GM21423 (cell line): ENCODE results near the gene ZNF385C.

ENCODE experiments used
- ATAC-seq: cut with Tn5 transposase; IDR thresholded peaks from one replicate; pipeline ENCODE4 v1.9.1; 2021; ENCODE audit warnings: mild to moderate bottlenecking, moderate library complexity; ENCODE audit not compliant: unreplicated experiment

ZNF385C gene

GRCh38 chr17:42001729-42002128 is 96.5 kb downstream of the ZNF385C start:
- ATAC-seq, result no peak

- ATAC-seq, result no peak
Observed at GRCh38 chr17:42000413-42001133, 97.7 kb downstream of the ZNF385C start.

- ATAC-seq, result no peak
Observed at GRCh38 chr17:41998497-41998896, 99.8 kb downstream of the ZNF385C start.

GRCh38 chr17:41996855-41997164 is 101.5 kb downstream of the ZNF385C start:
- no peak for ATAC-seq

GRCh38 chr17:41992576-41992975 is 105.7 kb downstream of the ZNF385C start:
- no peak for ATAC-seq

- no peak for ATAC-seq
Observed at GRCh38 chr17:41989702-41990419, 108.4 kb downstream of the ZNF385C start.

- ATAC-seq, result no peak
Observed at GRCh38 chr17:41988418-41988817, 109.9 kb downstream of the ZNF385C start.

GRCh38 chr17:41987642-41988041 is 110.6 kb downstream of the ZNF385C start:
- no peak for ATAC-seq

- no peak for ATAC-seq
Observed at GRCh38 chr17:41986634-41987033, 111.6 kb downstream of the ZNF385C start.

GRCh38 chr17:41985919-41986318 is 112.4 kb downstream of the ZNF385C start:
- no peak for ATAC-seq

- no peak for ATAC-seq
Observed at GRCh38 chr17:41984454-41984853, 113.8 kb downstream of the ZNF385C start.

- ATAC-seq, result no peak
Observed at GRCh38 chr17:41982026-41982760, 116.1 kb downstream of the ZNF385C start.

GRCh38 chr17:41977991-41978390 is 120.3 kb downstream of the ZNF385C start:
- ATAC-seq, result no peak

- no peak for ATAC-seq
Observed at GRCh38 chr17:41976142-41976768, 122.0 kb downstream of the ZNF385C start.
